Ishikawa (cell line): ENCODE measurements around the gene MARK3.

ENCODE experiments used
- CEBPB ChIP-seq: IDR thresholded peaks from 2 replicates; pipeline ENCODE4 v1.6.1; 2012
- CREB1 ChIP-seq: IDR thresholded peaks from 2 replicates; pipeline ENCODE4 v1.6.1; 2012; ENCODE audit warnings: low read depth
- EGR1 ChIP-seq: IDR thresholded peaks from 2 replicates; pipeline ENCODE4 v1.6.1; 2012
- EP300 ChIP-seq: IDR thresholded peaks from 2 replicates; pipeline ENCODE4 v1.6.1; 2012; ENCODE audit warnings: borderline replicate concordance
- FOXM1 ChIP-seq: IDR thresholded peaks from 2 replicates; pipeline ENCODE4 v1.6.1; 2012; ENCODE audit warnings: low read depth, borderline replicate concordance
- NFIC ChIP-seq: IDR thresholded peaks from 2 replicates; pipeline ENCODE4 v1.6.1; 2012
- RAD21 ChIP-seq: IDR thresholded peaks from 2 replicates; pipeline ENCODE4 v1.6.1; 2012; ENCODE audit warnings: low read depth
- TAF1 ChIP-seq: IDR thresholded peaks from 2 replicates; pipeline ENCODE4 v1.6.1; 2012; ENCODE audit warnings: low read depth, mild to moderate bottlenecking
- TCF12 ChIP-seq: IDR thresholded peaks from 2 replicates; pipeline ENCODE4 v1.6.1; 2012; ENCODE audit warnings: low read depth
- TEAD4 ChIP-seq: IDR thresholded peaks from 2 replicates; pipeline ENCODE4 v1.6.1; 2012
- YY1 ChIP-seq: IDR thresholded peaks from 2 replicates; pipeline ENCODE4 v1.6.1; 2012; ENCODE audit warnings: low read depth
- ZBTB7A ChIP-seq: IDR thresholded peaks from 2 replicates; pipeline ENCODE4 v1.6.1; 2012; ENCODE audit warnings: low read depth
- TF ChIP-seq, protein P1 (sequence below): IDR thresholded peaks from 2 replicates; pipeline ENCODE4 v1.6.1; 2012
- TF ChIP-seq, protein P2 (sequence below): IDR thresholded peaks from 2 replicates; pipeline ENCODE4 v1.6.1; 2012; ENCODE audit warnings: low read depth, mild to moderate bottlenecking
- TF ChIP-seq, protein P3 (sequence below): IDR thresholded peaks from 2 replicates; pipeline ENCODE4 v1.6.1; 2012

MARK3 gene

DNA sequence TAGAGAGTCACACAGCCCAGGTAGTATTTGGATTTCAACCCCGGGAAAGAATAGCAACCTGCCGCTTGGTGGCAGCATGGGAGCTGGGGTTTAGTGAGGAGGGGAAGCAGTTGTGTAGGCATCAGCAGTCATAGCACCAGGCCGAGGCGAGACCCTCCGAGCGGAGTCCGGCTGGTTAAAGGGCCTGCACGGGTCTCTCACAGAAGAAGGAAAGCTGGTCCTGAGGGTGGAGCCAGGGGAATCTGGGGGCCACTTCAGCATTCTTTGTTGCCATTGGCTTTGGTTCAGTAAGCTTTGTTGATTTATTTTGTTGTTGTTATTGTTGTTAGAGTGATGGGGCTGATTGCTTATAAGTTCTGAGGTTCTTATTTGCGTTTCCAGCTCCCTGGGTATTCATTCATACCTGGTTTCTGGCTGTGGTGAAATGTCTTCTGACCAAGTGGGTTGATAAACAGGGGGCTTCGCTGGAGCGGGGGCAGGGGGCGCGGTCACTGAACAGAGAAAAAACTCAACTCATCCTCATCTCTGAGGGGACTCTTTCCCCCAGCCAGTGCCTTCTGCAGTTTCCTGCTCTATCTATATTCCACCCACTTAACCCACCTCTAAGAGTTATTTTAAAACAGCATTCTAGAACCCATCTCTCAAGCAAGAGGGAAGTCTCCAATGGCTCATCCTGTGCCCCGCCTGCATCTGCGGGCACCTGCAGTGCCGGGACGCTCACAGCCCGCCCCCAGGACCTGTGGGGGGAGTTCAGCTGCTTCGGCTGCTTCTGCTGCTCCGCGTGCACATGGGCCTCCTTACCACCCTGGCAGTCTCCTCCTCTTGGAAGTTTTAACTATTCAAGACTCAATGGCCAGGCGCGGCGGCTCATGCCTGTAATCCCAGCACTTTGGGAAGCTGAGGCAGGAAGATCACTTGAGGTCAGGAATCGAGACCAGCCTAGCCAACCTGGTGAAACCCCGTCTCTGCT lies 125.8 kb downstream of the MARK3 start:
- TF ChIP-seq, protein P1, sequence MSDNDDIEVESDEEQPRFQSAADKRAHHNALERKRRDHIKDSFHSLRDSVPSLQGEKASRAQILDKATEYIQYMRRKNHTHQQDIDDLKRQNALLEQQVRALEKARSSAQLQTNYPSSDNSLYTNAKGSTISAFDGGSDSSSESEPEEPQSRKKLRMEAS: no peak
- no peak for TF ChIP-seq EGR1
- TF ChIP-seq TCF12: no peak
- no peak for TF ChIP-seq NFIC
- no peak for TF ChIP-seq ZBTB7A
- TF ChIP-seq CREB1: no peak

DNA sequence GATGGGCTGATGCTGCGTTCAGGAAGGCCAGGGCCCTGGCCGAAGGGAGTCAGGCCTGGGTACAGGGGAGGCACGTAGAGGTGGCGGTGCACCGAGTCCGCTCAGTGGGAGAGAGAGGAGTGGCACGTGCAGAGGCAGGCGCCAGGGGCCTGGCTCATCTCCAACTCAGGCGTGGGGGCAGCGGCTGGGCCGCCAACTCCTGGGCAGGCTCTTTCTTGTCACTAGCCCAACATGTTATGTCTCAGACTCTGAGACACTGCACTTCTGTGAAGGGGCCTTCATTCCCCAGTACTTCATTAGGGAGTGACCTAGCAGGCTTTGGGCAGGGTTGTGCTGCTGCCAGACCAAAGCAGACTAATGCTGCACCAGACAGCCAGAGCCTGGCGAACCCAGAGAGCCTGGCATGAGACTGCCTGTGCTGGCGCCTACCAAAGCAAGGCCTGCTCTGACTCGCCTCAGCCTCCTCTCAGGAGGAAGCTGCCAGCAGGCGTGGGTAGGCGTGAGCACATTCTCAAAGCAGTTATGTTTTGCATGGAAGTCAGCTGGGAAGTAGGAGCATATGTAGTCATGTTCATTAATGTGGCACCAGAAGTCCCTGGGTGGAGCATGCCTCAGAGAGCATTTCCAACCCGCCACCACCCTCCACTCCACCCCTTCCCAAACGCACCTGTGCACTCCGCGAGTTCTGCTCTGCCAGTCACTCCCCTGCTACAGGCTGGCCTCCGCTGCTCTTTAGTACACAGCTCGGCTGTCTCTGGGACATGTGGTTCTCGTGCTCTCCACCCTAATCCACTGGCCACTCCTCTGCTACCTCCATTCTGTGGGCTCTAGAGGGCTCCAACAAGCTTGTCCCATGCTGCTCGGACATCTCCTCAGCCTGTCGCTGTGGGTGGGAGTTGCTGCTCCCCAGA lies 127.7 kb downstream of the MARK3 start:
- TF ChIP-seq, protein P2, sequence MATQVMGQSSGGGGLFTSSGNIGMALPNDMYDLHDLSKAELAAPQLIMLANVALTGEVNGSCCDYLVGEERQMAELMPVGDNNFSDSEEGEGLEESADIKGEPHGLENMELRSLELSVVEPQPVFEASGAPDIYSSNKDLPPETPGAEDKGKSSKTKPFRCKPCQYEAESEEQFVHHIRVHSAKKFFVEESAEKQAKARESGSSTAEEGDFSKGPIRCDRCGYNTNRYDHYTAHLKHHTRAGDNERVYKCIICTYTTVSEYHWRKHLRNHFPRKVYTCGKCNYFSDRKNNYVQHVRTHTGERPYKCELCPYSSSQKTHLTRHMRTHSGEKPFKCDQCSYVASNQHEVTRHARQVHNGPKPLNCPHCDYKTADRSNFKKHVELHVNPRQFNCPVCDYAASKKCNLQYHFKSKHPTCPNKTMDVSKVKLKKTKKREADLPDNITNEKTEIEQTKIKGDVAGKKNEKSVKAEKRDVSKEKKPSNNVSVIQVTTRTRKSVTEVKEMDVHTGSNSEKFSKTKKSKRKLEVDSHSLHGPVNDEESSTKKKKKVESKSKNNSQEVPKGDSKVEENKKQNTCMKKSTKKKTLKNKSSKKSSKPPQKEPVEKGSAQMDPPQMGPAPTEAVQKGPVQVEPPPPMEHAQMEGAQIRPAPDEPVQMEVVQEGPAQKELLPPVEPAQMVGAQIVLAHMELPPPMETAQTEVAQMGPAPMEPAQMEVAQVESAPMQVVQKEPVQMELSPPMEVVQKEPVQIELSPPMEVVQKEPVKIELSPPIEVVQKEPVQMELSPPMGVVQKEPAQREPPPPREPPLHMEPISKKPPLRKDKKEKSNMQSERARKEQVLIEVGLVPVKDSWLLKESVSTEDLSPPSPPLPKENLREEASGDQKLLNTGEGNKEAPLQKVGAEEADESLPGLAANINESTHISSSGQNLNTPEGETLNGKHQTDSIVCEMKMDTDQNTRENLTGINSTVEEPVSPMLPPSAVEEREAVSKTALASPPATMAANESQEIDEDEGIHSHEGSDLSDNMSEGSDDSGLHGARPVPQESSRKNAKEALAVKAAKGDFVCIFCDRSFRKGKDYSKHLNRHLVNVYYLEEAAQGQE: no peak
- peak; percentile 78 for TF ChIP-seq NFIC
- TF ChIP-seq, protein P1: peak; percentile 39; the same call in 1 of the 2 replicates
- no peak for TF ChIP-seq EGR1

DNA sequence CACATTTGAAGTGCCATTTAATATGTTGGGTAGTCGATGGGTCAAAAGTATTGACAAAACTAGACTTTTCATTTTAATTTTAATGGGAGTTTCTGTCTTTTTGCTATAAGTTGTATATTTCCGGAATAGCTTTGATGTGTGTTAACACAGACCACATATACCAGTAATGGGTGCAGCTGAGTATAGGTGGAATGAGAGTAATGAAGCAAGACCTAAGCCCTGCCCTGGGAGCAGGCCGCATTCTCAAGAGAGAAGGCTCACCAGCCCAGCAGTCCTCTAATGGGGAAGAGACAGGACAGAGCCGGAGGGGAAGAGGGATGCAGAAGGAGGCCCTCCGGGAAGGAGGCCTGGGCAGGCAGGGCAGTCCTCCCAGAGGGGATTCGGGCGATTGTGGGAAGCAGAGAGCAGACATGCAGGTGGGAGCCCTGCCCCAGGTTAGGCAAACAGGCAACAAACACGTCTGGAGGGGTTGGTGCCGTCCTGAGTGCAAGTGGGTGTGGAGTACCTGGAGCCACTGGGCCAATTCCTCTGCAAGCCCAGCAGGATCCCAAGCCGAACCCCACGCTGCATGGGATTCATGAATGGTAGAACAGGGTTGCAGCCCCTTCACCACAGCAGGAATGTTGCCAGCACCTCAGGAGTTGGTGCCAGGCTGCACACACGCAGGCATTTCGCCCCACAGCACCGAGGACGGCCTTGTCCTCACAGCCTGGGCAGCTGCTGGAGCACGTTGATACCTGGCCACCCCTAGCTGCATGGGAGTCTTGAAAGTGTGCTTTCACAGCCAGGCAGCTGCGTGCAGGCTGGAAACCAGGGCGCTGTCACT lies 129.6 kb downstream of the MARK3 start:
- TF ChIP-seq, protein P2: no peak
- TF ChIP-seq, protein P3, sequence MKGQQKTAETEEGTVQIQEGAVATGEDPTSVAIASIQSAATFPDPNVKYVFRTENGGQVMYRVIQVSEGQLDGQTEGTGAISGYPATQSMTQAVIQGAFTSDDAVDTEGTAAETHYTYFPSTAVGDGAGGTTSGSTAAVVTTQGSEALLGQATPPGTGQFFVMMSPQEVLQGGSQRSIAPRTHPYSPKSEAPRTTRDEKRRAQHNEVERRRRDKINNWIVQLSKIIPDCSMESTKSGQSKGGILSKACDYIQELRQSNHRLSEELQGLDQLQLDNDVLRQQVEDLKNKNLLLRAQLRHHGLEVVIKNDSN: no peak
- TF ChIP-seq RAD21 (no peak), TEAD4 (no peak), CREB1 (no peak), EGR1 (no peak), TAF1 (no peak), NFIC (no peak), YY1 (no peak), CEBPB (no peak), FOXM1 (no peak), EP300 (no peak), ZBTB7A (no peak), TCF12 (no peak)
- TF ChIP-seq, protein P1: no peak

DNA sequence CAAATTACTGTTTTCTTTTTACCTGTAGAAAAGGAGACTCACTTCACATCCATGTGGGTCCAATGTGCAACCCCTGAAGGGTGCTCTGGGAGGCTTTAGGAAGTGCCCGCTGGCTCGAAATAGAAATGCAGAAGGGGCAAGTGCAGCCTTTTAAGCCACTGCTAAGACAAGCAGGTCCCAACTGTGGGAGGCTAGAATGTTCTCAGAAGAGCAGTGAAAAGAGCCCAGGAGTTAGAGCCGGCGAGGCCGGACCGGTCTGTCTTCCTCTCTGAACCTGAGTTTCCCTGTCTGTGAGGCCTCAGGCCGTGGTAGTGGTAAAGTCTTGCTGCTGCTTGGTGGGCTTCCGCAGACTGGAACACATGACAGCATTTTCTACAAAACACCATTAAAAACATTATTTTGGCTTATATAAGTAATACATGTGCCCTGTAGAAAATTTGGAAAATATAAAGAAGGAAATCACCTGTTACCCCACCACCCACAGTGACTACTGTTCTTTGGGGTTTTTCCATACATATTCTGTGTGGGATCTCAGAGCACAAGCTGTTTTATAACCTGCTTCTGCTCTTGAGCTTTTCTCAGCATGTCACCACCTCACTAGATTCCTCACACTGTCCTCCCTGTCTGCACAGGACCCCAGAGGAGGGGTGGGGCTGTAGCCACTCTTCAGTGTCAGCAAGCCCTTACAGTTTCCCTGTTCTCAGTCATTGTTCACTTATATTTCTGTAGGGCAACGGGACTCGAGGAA lies 131.4 kb downstream of the MARK3 start:
- TF ChIP-seq NFIC: no peak
- no peak for TF ChIP-seq RAD21
- no peak for TF ChIP-seq EGR1
- no peak for TF ChIP-seq YY1
- TF ChIP-seq TAF1: no peak
- TF ChIP-seq, protein P1: no peak
- TF ChIP-seq, protein P2: no peak
- TF ChIP-seq EP300: no peak
- TF ChIP-seq, protein P3: no peak
- TF ChIP-seq CREB1: no peak
- TF ChIP-seq ZBTB7A: no peak
- TF ChIP-seq TCF12: no peak
- TF ChIP-seq TEAD4: no peak
- no peak for TF ChIP-seq FOXM1
